Mucosa of stomach (tissue), 1 donor: ENCODE results near the gene IMMP2L.
"Not testable (repeated sequence)": the region's sequence is repeated elsewhere in the genome, so short reads cannot be mapped to it uniquely, and the experiment has no call there.

ENCODE experiments used
- H3K27me3 ChIP-seq: one replicate; pipeline ENCODE4 v1.7.0; 2013; ENCODE audit warnings: mild to moderate bottlenecking, low read length; ENCODE audit not compliant: control insufficient read depth, insufficient read depth
- H3K36me3 ChIP-seq: one replicate; pipeline ENCODE4 v1.7.0; 2013; ENCODE audit warnings: low read length; ENCODE audit not compliant: control insufficient read depth, insufficient read depth
- H3K4me1 ChIP-seq: one replicate; pipeline ENCODE4 v1.7.0; 2013; ENCODE audit warnings: mild to moderate bottlenecking, low read length; ENCODE audit not compliant: control insufficient read depth, insufficient read depth
- H3K4me3 ChIP-seq: one replicate; pipeline ENCODE4 v1.7.0; 2013; ENCODE audit warnings: low read length
- H3K9ac ChIP-seq: one replicate; pipeline ENCODE4 v1.7.0; 2013; ENCODE audit warnings: mild to moderate bottlenecking, low read length, moderate library complexity
- H3K9me3 ChIP-seq: one replicate; pipeline ENCODE4 v1.7.0; 2013; ENCODE audit warnings: mild to moderate bottlenecking, low read length, moderate library complexity; ENCODE audit not compliant: control insufficient read depth
- donor health status: Pancreatic carcinoma.

The IMMP2L gene

GRCh38 chr7:111473449-111474198 lies 88.7 kb downstream of the IMMP2L start:
- no peak overlapping the region for H3K9ac ChIP-seq
- no peak overlapping the region for H3K4me3 ChIP-seq
- no peaks in the 10 kb centered on the region for H3K27me3 ChIP-seq
- no peaks in the 10 kb centered on the region for H3K4me1 ChIP-seq
- H3K9me3 ChIP-seq: no peaks in the 10 kb centered on the region
- H3K36me3 ChIP-seq: no peaks in the 10 kb centered on the region

GRCh38 chr7:111470998-111471397 lies 91.3 kb downstream of the IMMP2L start:
- H3K27me3 ChIP-seq: no peaks in the 10 kb centered on the region
- no peaks in the 10 kb centered on the region for H3K4me1 ChIP-seq
- no peaks in the 10 kb centered on the region for H3K36me3 ChIP-seq
- no peak overlapping the region for H3K4me3 ChIP-seq
- H3K9ac ChIP-seq: no peak overlapping the region
- no peaks in the 10 kb centered on the region for H3K9me3 ChIP-seq

GRCh38 chr7:111469894-111470293 lies 92.4 kb downstream of the IMMP2L start:
- not testable (repeated sequence) for H3K9me3 ChIP-seq, H3K9ac ChIP-seq, H3K27me3 ChIP-seq, H3K4me3 ChIP-seq, H3K4me1 ChIP-seq, H3K36me3 ChIP-seq

GRCh38 chr7:111465774-111466173 lies 96.5 kb downstream of the IMMP2L start:
- H3K36me3 ChIP-seq, H3K9me3 ChIP-seq, H3K4me1 ChIP-seq, H3K9ac ChIP-seq, H3K4me3 ChIP-seq, H3K27me3 ChIP-seq: not testable (repeated sequence)

- H3K36me3 ChIP-seq: no peaks in the 10 kb centered on the region
- H3K27me3 ChIP-seq: no peaks in the 10 kb centered on the region
- H3K9me3 ChIP-seq: no peaks in the 10 kb centered on the region
- no peak overlapping the region for H3K4me3 ChIP-seq
- H3K9ac ChIP-seq: no peak overlapping the region
- no peaks in the 10 kb centered on the region for H3K4me1 ChIP-seq
Measured at GRCh38 chr7:111460695-111461094, 101.6 kb downstream of the IMMP2L start.

- Histone ChIP-seq H3K4me3 (no peak overlapping the region), H3K9ac (no peak overlapping the region), H3K27me3 (no peaks in the 10 kb centered on the region), H3K36me3 (no peaks in the 10 kb centered on the region), H3K4me1 (no peaks in the 10 kb centered on the region), H3K9me3 (no peaks in the 10 kb centered on the region)
Measured at GRCh38 chr7:111459757-111460280, 102.5 kb downstream of the IMMP2L start.

GRCh38 chr7:111459065-111459756 lies 103.1 kb downstream of the IMMP2L start:
- Histone ChIP-seq H3K36me3 (no peaks in the 10 kb centered on the region), H3K4me3 (no peak overlapping the region), H3K27me3 (no peaks in the 10 kb centered on the region), H3K9ac (no peak overlapping the region), H3K9me3 (no peaks in the 10 kb centered on the region), H3K4me1 (no peaks in the 10 kb centered on the region)

GRCh38 chr7:111450705-111451104 lies 111.6 kb downstream of the IMMP2L start:
- not testable (repeated sequence) for H3K27me3 ChIP-seq, H3K9ac ChIP-seq, H3K9me3 ChIP-seq, H3K4me1 ChIP-seq, H3K4me3 ChIP-seq, H3K36me3 ChIP-seq

- not testable (repeated sequence) for H3K9ac ChIP-seq, H3K4me3 ChIP-seq, H3K27me3 ChIP-seq
Measured at GRCh38 chr7:111447502-111447901, 114.8 kb downstream of the IMMP2L start.

GRCh38 chr7:111439977-111440376 lies 122.3 kb downstream of the IMMP2L start:
- Histone ChIP-seq H3K4me1 (peaks cover 5% of the 10 kb centered on the region), H3K4me3 (no peak overlapping the region), H3K27me3 (no peaks in the 10 kb centered on the region), H3K9ac (no peak overlapping the region), H3K9me3 (no peaks in the 10 kb centered on the region), H3K36me3 (no peaks in the 10 kb centered on the region)

More at GRCh38 chr7:111447502-111447901, 114.8 kb downstream of the IMMP2L start:
- not testable (repeated sequence) for H3K9me3 ChIP-seq, H3K4me1 ChIP-seq, H3K36me3 ChIP-seq

GRCh38 chr7:111438369-111439289 lies 123.7 kb downstream of the IMMP2L start:
- H3K36me3 ChIP-seq: no peaks in the 10 kb centered on the region
- no peak overlapping the region for H3K4me3 ChIP-seq
- peaks cover 5% of the 10 kb centered on the region for H3K4me1 ChIP-seq
- H3K9me3 ChIP-seq: no peaks in the 10 kb centered on the region
- H3K9ac ChIP-seq: no peak overlapping the region
- H3K27me3 ChIP-seq: no peaks in the 10 kb centered on the region

- H3K4me1 ChIP-seq: peaks cover 5% of the 10 kb centered on the region
- H3K36me3 ChIP-seq: no peaks in the 10 kb centered on the region
- no peak overlapping the region for H3K4me3 ChIP-seq
- H3K9ac ChIP-seq: no peak overlapping the region
- no peaks in the 10 kb centered on the region for H3K27me3 ChIP-seq
- H3K9me3 ChIP-seq: no peaks in the 10 kb centered on the region
Measured at GRCh38 chr7:111437736-111438135, 124.6 kb downstream of the IMMP2L start.
